ENCODE data around the gene MAPT. TPM values are rescaled to one million over a fixed set of nuclear protein-coding genes. Genes with fewer than 3 reads are reported as not detected.

Gene MAPT
- total RNA-seq, 1 experiment from 2014 or later = 37.5 TPM

DNA sequence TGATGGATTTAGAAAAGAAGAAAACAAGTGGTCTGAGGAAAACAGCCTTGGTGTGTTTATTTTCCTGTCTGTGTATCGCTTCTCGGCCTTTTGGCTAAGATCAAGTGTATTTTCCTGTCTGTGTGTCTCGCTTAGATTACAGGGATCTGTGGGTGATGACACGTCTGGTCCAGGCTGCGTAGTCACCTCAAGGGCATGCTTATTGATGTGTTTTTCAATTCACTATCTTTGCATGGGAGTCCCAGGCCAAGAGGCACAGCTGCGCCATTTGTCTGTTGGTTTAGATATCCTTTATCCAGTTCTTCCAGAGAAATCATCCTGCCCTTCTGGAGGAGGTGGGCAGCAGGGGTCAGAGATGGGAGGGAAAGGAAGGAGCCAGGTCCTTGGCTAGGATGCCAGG is 57.6 kb downstream of the MAPT start:
- peaks cover 31 to 59% of the 10 kb centered on the region in 2 experiments for H3K4me1 ChIP-seq (ENCODE audit: control insufficient read depth in 1 of 2, insufficient read depth in 2 of 2, low read length in 2 of 2)
- no peak for DNase-seq (ENCODE audit: low read depth, low spot score)
- H3K9ac ChIP-seq (ENCODE audit: low read length) = no peak overlapping the region
- no peak overlapping the region for H2AFZ ChIP-seq (ENCODE audit: low read depth, low read length, poor library complexity, severe bottlenecking)
- intact Hi-C loops (cut with micrococcal nuclease) = no loop called here
- POLR2A ChIA-PET = no interaction called here
- H3K27me3 ChIP-seq (ENCODE audit: insufficient read depth, low read length) = no peaks in the 10 kb centered on the region
- no peak for ATAC-seq
- H3K36me3 ChIP-seq (ENCODE audit: control insufficient read depth in 1 of 2, insufficient read depth in 2 of 2, low read length in 2 of 2) = no peaks in the 10 kb centered on the region
- H3K79me2 ChIP-seq (ENCODE audit: insufficient read depth, low read length) = no peaks in the 10 kb centered on the region
- H3K9me3 ChIP-seq (ENCODE audit: control insufficient read depth in 1 of 2, insufficient read depth in 1 of 2, low read depth in 1 of 2, low read length in 2 of 2) = no peaks in the 10 kb centered on the region
- H3K4me2 ChIP-seq (ENCODE audit: low read length) = no peak overlapping the region
- H3K27ac ChIP-seq (ENCODE audit: low read depth, low read length) = no peak overlapping the region
- RAD21 ChIA-PET (ENCODE audit: low non-redundant PET in 1 of 2, low total read pairs in 2 of 2, uncharacterized antibody in 2 of 2, unreplicated experiment in 2 of 2) = no interaction called here
- BruUV-seq (replicated peaks) = no TSS peak
- H3K4me3 ChIP-seq (replicated peaks in 1 of 2; ENCODE audit: low read depth in 1 of 2, low read length in 2 of 2) = no peak overlapping the region
- no peaks in the 10 kb centered on the region; the same call in 1 of the 2 replicates for H4K20me1 ChIP-seq (ENCODE audit: insufficient read depth)
- TF ChIP-seq, protein P1, sequence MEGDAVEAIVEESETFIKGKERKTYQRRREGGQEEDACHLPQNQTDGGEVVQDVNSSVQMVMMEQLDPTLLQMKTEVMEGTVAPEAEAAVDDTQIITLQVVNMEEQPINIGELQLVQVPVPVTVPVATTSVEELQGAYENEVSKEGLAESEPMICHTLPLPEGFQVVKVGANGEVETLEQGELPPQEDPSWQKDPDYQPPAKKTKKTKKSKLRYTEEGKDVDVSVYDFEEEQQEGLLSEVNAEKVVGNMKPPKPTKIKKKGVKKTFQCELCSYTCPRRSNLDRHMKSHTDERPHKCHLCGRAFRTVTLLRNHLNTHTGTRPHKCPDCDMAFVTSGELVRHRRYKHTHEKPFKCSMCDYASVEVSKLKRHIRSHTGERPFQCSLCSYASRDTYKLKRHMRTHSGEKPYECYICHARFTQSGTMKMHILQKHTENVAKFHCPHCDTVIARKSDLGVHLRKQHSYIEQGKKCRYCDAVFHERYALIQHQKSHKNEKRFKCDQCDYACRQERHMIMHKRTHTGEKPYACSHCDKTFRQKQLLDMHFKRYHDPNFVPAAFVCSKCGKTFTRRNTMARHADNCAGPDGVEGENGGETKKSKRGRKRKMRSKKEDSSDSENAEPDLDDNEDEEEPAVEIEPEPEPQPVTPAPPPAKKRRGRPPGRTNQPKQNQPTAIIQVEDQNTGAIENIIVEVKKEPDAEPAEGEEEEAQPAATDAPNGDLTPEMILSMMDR (IDR thresholded peaks at IDR 0.05 in 2 of 3, conservative IDR thresholded peaks at IDR 0.05 in 1 of 3; ENCODE audit: borderline replicate concordance in 1 of 3, insufficient read depth in 1 of 3, low read depth in 2 of 3, low read length in 2 of 3) = no peak
- TF ChIP-seq, protein P2, sequence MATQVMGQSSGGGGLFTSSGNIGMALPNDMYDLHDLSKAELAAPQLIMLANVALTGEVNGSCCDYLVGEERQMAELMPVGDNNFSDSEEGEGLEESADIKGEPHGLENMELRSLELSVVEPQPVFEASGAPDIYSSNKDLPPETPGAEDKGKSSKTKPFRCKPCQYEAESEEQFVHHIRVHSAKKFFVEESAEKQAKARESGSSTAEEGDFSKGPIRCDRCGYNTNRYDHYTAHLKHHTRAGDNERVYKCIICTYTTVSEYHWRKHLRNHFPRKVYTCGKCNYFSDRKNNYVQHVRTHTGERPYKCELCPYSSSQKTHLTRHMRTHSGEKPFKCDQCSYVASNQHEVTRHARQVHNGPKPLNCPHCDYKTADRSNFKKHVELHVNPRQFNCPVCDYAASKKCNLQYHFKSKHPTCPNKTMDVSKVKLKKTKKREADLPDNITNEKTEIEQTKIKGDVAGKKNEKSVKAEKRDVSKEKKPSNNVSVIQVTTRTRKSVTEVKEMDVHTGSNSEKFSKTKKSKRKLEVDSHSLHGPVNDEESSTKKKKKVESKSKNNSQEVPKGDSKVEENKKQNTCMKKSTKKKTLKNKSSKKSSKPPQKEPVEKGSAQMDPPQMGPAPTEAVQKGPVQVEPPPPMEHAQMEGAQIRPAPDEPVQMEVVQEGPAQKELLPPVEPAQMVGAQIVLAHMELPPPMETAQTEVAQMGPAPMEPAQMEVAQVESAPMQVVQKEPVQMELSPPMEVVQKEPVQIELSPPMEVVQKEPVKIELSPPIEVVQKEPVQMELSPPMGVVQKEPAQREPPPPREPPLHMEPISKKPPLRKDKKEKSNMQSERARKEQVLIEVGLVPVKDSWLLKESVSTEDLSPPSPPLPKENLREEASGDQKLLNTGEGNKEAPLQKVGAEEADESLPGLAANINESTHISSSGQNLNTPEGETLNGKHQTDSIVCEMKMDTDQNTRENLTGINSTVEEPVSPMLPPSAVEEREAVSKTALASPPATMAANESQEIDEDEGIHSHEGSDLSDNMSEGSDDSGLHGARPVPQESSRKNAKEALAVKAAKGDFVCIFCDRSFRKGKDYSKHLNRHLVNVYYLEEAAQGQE (IDR thresholded peaks at IDR 0.05; ENCODE audit: low read depth) = no peak
- TF ChIP-seq, protein P3, sequence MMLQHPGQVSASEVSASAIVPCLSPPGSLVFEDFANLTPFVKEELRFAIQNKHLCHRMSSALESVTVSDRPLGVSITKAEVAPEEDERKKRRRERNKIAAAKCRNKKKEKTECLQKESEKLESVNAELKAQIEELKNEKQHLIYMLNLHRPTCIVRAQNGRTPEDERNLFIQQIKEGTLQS (IDR thresholded peaks at IDR 0.05) = no peak
- no peaks in the 10 kb centered on the region for H3K9me2 ChIP-seq (ENCODE audit: insufficient read depth)
- CTCF ChIA-PET = no interaction called here

Measured in HCT116 (cell line).